Type B pancreatic cell (in vitro differentiated cells): Measurements from ENCODE around the gene PIP5K1C. TPM values are rescaled to one million over a fixed set of nuclear protein-coding genes. Genes with fewer than 3 reads are reported as not detected.
"Not testable (repeated sequence)": the region's sequence is repeated elsewhere in the genome, so short reads cannot be mapped to it uniquely, and the experiment has no call there.

Experiments
- DNase-seq: peaks from one replicate; pipeline ENCODE4 v3.0.0; 2021; ENCODE audit warnings: mixed read lengths; ENCODE audit not compliant: unreplicated experiment; ENCODE audit errors: extremely low spot score
- H3K27ac Mint-ChIP-seq: 2 replicates; pipeline ENCODE4 v1.8.0; 2021; ENCODE audit warnings: mild to moderate bottlenecking, mixed read lengths
- H3K27me3 Mint-ChIP-seq: 2 replicates; pipeline ENCODE4 v1.8.0; 2021; ENCODE audit warnings: mixed read lengths
- H3K36me3 Mint-ChIP-seq: 2 replicates; pipeline ENCODE4 v1.8.0; 2021; ENCODE audit warnings: mixed read lengths
- H3K4me1 Mint-ChIP-seq: one replicate; pipeline ENCODE4 v1.8.0; 2021; ENCODE audit warnings: mixed read lengths; ENCODE audit not compliant: unreplicated experiment
- H3K4me3 Mint-ChIP-seq: 2 replicates; pipeline ENCODE4 v1.8.0; 2021; ENCODE audit warnings: mild to moderate bottlenecking, mixed read lengths
- H3K9me3 Mint-ChIP-seq: 2 replicates; pipeline ENCODE4 v1.8.0; 2021; ENCODE audit warnings: mixed read lengths
- CTCF ChIP-seq: fragments of 200-600 bp; sonication (generic); conservative IDR thresholded peaks from 2 replicates; pipeline ENCODE4 v1.5.0; 2021; ENCODE audit warnings: antibody characterized with exemption, mild to moderate bottlenecking
- total RNA-seq: library from RNA; stranded (reverse); gene quantifications from 2 replicates; pipeline ENCODE4 v1.2.1, GENCODE V29; 2021; ENCODE audit warnings: low replicate concordance

The PIP5K1C gene
- total RNA-seq, 1 donor from 2014 or later, result 44.5 TPM

GRCh38 chr19:3667766-3668165 lies 32.5 kb downstream of the PIP5K1C start:
- no peak for TF ChIP-seq CTCF
- Mint-ChIP-seq H3K9me3 (no peaks in the 10 kb centered on the region), H3K36me3 (no peaks in the 10 kb centered on the region), H3K4me1 (peaks cover 22% of the 10 kb centered on the region), H3K27ac (no peak overlapping the region), H3K4me3 (no peak overlapping the region), H3K27me3 (no peaks in the 10 kb centered on the region)
- no peak for DNase-seq

- Mint-ChIP-seq H3K9me3 (no peaks in the 10 kb centered on the region), H3K36me3 (no peaks in the 10 kb centered on the region), H3K27me3 (no peaks in the 10 kb centered on the region), H3K27ac (no peak overlapping the region), H3K4me3 (no peak overlapping the region), H3K4me1 (peaks cover 19% of the 10 kb centered on the region)
- no peak for DNase-seq
- TF ChIP-seq CTCF, result no peak
Observed at GRCh38 chr19:3667037-3667638, 33.1 kb downstream of the PIP5K1C start.

GRCh38 chr19:3666545-3666856 lies 33.8 kb downstream of the PIP5K1C start:
- peak overlapping the region; percentile 53 for H3K27ac Mint-ChIP-seq
- H3K4me1 Mint-ChIP-seq, result peaks cover 17% of the 10 kb centered on the region
- not testable (repeated sequence) for H3K4me3 Mint-ChIP-seq, H3K36me3 Mint-ChIP-seq, H3K27me3 Mint-ChIP-seq, H3K9me3 Mint-ChIP-seq, DNase-seq

GRCh38 chr19:3665681-3666544 lies 34.4 kb downstream of the PIP5K1C start:
- Mint-ChIP-seq H3K4me1 (peaks cover 17% of the 10 kb centered on the region), H3K27me3 (no peaks in the 10 kb centered on the region), H3K27ac (peak overlapping the region; percentile 53), H3K9me3 (no peaks in the 10 kb centered on the region), H3K36me3 (no peaks in the 10 kb centered on the region), H3K4me3 (no peak overlapping the region)
- peak; percentile 96 for TF ChIP-seq CTCF
- DNase-seq, result no peak

GRCh38 chr19:3664879-3665642 lies 35.2 kb downstream of the PIP5K1C start:
- Mint-ChIP-seq H3K27me3 (no peaks in the 10 kb centered on the region), H3K27ac (no peak overlapping the region), H3K36me3 (no peaks in the 10 kb centered on the region), H3K9me3 (no peaks in the 10 kb centered on the region), H3K4me3 (no peak overlapping the region), H3K4me1 (peaks cover 17% of the 10 kb centered on the region)
- TF ChIP-seq CTCF, result no peak
- no peak for DNase-seq

GRCh38 chr19:3663838-3664237 lies 36.4 kb downstream of the PIP5K1C start:
- Mint-ChIP-seq H3K9me3 (no peaks in the 10 kb centered on the region), H3K27me3 (no peaks in the 10 kb centered on the region), H3K27ac (no peak overlapping the region), H3K36me3 (no peaks in the 10 kb centered on the region), H3K4me1 (peaks cover 9% of the 10 kb centered on the region), H3K4me3 (no peak overlapping the region)
- no peak for DNase-seq
- TF ChIP-seq CTCF, result no peak
